Kidney (tissue), 14 donors: ENCODE measurements around the gene ADAMTS12. TPM values are rescaled to one million over a fixed set of nuclear protein-coding genes. Genes with fewer than 3 reads are reported as not detected.
A peak's percentile ranks its signal among the peaks of the same experiment; 100 is the strongest.
"Not testable (repeated sequence)": the region's sequence is repeated elsewhere in the genome, so short reads cannot be mapped to it uniquely, and the experiment has no call there.

Experiments
- DNase-seq, 5 donors: peaks; one replicate each; pipeline ENCODE4 v3.0.0-alpha.2; 2013 to 2020
- FAIRE-seq: peaks from 2 replicates; lab custom pipeline; 2012; peaks lifted over from hg19 to GRCh38; lab: Jason Lieb, UNC
- H3K27ac ChIP-seq, 2 donors: one replicate each; pipeline ENCODE4 v1.7.0; 2013; ENCODE audit warnings: low read depth in 2 of 2, low read length in 2 of 2, inconsistent platforms in 1 of 2
- H3K27me3 ChIP-seq: one replicate; pipeline ENCODE4 v1.7.1; 2013; ENCODE audit warnings: low read length, inconsistent platforms; ENCODE audit not compliant: control insufficient read depth, insufficient read depth
- H3K36me3 ChIP-seq, 3 donors: one replicate each; pipeline versions ENCODE4 v1.7.0 to v1.7.1; 2013; ENCODE audit warnings: low read length in 3 of 3, control low read depth in 1 of 3, inconsistent platforms in 1 of 3; ENCODE audit not compliant: insufficient read depth in 3 of 3, control insufficient read depth in 2 of 3
- H3K4me1 ChIP-seq, 3 donors: one replicate each; pipeline versions ENCODE4 v1.7.0 to v1.7.1; 2013; ENCODE audit warnings: low read length in 3 of 3, inconsistent platforms in 1 of 3, low read depth in 1 of 3; ENCODE audit not compliant: control insufficient read depth in 2 of 3, insufficient read depth in 2 of 3
- H3K4me3 ChIP-seq, 3 donors: one replicate each; pipeline versions ENCODE4 v1.7.0 to v1.8.1; 2013; ENCODE audit warnings: low read length in 3 of 3, control low read depth in 1 of 3, inconsistent platforms in 1 of 3
- H3K9ac ChIP-seq, 3 donors: one replicate each; pipeline versions ENCODE4 v1.7.0 to v1.7.1; 2013; ENCODE audit warnings: low read length in 3 of 3, control low read depth in 1 of 3, inconsistent platforms in 1 of 3
- H3K9me3 ChIP-seq, 3 donors: one replicate each; pipeline versions ENCODE4 v1.7.0 to v1.7.1; 2013; ENCODE audit warnings: low read length in 3 of 3, control low read depth in 1 of 3, inconsistent platforms in 1 of 3; ENCODE audit not compliant: control insufficient read depth in 2 of 3, insufficient read depth in 1 of 3
- CTCF ChIP-seq: IDR thresholded peaks from 3 replicates; pipeline ENCODE4 v1.5.1; 2012; ENCODE audit warnings: mild to moderate bottlenecking, moderate library complexity, borderline replicate concordance; ENCODE audit not compliant: insufficient read depth; ENCODE audit errors: extremely low read depth
- intact Hi-C: fragments of 100-400 bp; cut with DNase I; formaldehyde crosslinking; loops from one replicate; pipeline ENCODE4 v1.11.1; 2022
- polyA plus RNA-seq: library from polyadenylated mRNA; stranded (reverse); fragments of 350-450 nt; fragmentation: Illumina TruSeq; extraction: RNeasy Lipid Tissue Mini Kit (QIAGEN cat#74804); gene quantifications from one replicate; pipeline ENCODE4 v1.2.3, GENCODE V29; 2014; ENCODE audit warnings: low read depth, low replicate concordance; ENCODE audit not compliant: insufficient read depth
- total RNA-seq: library from RNA; stranded (reverse); fragmentation: NEBNext Ultra II Directional; extraction: Animal tissue kit (Norgen Biotek cat#: 25700); gene quantifications from one replicate; pipeline ENCODE4 v1.2.1, GENCODE V29; 2021
- donor health status: control.
- donor health status: control.
- donor health status: control.
- donor health status: control.
- donor health status: control.
- donor health status: DM: yes; HTN: yes; CAD: no.
- donor health status: Normal renal cell carcinoma (clear cell type).

The ADAMTS12 gene
- total and polyA plus RNA-seq, 2 donors from 2014 or later: 0.75 to 2.0 TPM

DNA sequence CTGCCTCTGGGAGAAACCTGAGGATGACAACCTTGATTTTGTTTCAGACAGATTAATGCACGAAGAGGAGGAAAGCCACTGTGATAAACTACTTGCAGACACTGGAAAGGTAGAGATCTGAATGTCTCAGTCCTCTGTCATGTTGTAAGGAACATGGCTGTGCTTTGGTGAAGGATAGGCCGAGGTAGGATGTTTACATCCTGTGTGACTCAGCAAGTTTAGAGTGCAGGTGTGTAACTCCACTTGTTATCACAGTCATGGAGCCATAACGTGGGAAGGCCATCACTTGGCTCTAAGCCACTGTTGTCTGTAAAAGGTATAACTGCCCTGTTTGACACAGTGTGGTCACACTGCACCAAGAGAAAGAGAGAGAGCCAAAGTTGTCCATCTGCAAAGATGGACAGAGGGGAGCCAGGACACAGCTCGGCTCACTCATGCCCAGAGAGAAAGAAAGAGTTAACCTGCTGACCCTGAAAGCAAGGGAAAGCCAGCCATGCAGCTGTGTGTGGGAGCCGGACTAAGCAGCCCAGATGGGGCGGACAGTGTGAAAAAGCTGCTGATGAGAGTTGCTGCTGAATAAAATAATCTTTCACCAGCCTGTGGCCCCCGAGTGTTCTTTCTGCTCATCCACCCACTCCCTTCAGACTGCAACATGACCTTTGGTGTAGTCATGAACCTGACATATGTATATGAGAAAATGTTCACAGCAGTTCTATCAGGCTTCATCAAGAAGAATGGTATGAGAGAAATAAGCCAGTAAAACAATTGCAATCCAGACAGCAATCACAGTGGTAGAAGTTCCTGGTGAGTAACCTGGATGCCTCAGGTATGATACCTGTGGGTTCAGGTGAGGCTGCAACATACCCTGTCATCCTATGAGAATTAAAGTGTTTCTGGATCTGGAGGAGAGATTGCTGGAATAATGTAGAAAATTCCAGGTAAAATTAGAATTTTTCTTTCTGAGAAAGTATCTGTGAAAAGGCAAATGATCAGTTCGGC, 335.2 kb downstream of the ADAMTS12 start:
- Histone ChIP-seq H3K27me3 (no peaks in the 10 kb centered on the region), H3K4me1 (no peaks in the 10 kb centered on the region), H3K9ac (no peak overlapping the region), H3K36me3 (no peaks in the 10 kb centered on the region), H3K27ac (no peak overlapping the region), H3K4me3 (no peak overlapping the region), H3K9me3 (peaks cover 0 to 3% (median 0%) of the 10 kb centered on the region in 3 donors)
- TF ChIP-seq CTCF: no peak
- FAIRE-seq: no peak
- intact Hi-C loops: no loop called here
- DNase-seq: peak in 3 of 5 donors; percentile 35 to 66 (median 56)

DNA sequence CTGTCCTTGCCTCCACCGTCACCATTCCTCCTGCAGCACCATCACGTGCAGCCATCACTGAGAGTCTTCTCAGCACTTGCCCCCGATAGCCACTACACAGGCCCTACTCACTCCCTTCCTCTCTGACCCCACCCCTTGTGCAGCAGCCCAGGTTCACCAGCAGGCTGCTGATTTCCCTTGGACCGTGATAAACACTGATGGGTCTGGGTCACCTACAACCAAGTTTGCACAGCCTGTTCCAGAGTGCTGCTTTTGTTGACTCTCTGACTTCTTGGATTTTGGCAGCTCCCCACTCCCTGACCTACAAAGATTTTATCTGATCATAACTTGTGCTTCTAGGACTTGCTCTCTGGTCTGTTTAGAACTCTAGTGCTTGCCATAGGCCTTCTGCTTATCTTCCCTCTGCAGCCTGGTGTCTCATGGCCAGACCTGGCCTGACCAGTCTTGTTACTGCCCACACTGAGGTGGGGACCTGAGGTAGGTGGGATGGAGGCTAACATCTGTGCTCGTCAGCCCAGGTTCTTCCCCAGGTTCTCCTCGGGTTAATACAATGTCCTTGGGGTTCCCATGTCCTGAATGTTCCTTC, 341.7 kb downstream of the ADAMTS12 start:
- Histone ChIP-seq H3K27ac (no peak overlapping the region), H3K9ac (no peak overlapping the region), H3K9me3 (peaks cover 0 to 3% (median 0%) of the 10 kb centered on the region in 3 donors), H3K4me3 (no peak overlapping the region), H3K4me1 (no peaks in the 10 kb centered on the region), H3K36me3 (no peaks in the 10 kb centered on the region), H3K27me3 (no peaks in the 10 kb centered on the region)
- intact Hi-C loops: no loop called here
- FAIRE-seq (no peak), DNase-seq (no peak)
- no peak for TF ChIP-seq CTCF

- H3K9ac ChIP-seq, H3K4me1 ChIP-seq, intact Hi-C loops, DNase-seq, H3K27ac ChIP-seq, H3K36me3 ChIP-seq, H3K4me3 ChIP-seq, H3K27me3 ChIP-seq, FAIRE-seq, H3K9me3 ChIP-seq: not testable (repeated sequence)
Measured at GRCh38 chr5:33539790-33540189, 352.0 kb downstream of the ADAMTS12 start.

DNA sequence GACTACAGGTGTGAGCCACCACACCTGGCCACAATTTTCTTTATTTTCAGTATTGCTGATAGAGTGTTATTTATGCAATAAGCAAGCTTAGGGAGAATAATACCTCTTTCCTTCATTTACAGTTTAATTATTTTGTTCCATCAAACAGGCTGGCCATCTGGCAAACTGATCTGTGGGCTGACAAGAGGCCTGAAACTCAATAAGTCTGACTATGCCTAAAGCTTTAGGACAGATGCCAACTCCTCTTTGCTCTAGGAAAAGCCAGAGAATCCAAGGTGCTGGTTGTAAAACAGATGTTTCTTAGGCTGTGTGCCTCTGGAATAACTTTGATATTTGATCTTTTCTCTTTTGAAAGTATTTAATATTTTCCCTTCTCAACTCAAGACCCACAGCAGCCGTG, 352.6 kb downstream of the ADAMTS12 start:
- no peaks in the 10 kb centered on the region for H3K36me3 ChIP-seq
- H3K9me3 ChIP-seq: no peaks in the 10 kb centered on the region
- no peak for FAIRE-seq
- no peaks in the 10 kb centered on the region for H3K27me3 ChIP-seq
- no peak overlapping the region for H3K27ac ChIP-seq
- H3K4me3 ChIP-seq: no peak overlapping the region
- intact Hi-C loops: no loop called here
- no peak for DNase-seq
- TF ChIP-seq CTCF: no peak
- H3K4me1 ChIP-seq: no peaks in the 10 kb centered on the region
- H3K9ac ChIP-seq: no peak overlapping the region
